ENCODE measurements around the gene MRFAP1L1. TPM values are rescaled to one million over a fixed set of nuclear protein-coding genes. Genes with fewer than 3 reads are reported as not detected.
A peak's percentile ranks its signal among the peaks of the same experiment; 100 is the strongest.

Gene MRFAP1L1
- total RNA-seq, 1 donor from 2014 or later: 43.0 TPM

DNA sequence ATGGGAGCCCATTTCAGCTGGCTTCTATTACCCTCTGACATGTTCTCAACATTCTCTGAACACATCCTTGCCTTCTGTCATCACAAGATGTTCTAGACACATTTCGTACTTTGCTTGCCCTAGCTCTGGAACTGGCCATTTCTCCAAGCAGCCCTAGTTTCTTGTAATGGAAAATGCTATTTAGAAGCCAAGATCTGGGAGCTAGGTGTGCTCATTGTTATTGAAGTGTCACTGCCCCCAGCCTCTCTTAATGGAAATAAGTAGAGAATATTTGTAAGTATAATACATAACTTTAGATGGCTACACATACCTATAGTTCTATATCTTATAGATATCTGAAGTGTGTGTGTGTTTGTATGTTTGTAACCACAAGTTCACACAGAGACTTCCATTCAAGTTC is 6.9 kb downstream of the MRFAP1L1 start:
- peaks cover 25% of the 10 kb centered on the region for H3K36me3 Mint-ChIP-seq (ENCODE audit: low read depth, unreplicated experiment)
- H3K4me3 Mint-ChIP-seq (ENCODE audit: unreplicated experiment): no peak overlapping the region
- no peak for DNase-seq (ENCODE audit: low spot score)
- TF ChIP-seq, protein P1, sequence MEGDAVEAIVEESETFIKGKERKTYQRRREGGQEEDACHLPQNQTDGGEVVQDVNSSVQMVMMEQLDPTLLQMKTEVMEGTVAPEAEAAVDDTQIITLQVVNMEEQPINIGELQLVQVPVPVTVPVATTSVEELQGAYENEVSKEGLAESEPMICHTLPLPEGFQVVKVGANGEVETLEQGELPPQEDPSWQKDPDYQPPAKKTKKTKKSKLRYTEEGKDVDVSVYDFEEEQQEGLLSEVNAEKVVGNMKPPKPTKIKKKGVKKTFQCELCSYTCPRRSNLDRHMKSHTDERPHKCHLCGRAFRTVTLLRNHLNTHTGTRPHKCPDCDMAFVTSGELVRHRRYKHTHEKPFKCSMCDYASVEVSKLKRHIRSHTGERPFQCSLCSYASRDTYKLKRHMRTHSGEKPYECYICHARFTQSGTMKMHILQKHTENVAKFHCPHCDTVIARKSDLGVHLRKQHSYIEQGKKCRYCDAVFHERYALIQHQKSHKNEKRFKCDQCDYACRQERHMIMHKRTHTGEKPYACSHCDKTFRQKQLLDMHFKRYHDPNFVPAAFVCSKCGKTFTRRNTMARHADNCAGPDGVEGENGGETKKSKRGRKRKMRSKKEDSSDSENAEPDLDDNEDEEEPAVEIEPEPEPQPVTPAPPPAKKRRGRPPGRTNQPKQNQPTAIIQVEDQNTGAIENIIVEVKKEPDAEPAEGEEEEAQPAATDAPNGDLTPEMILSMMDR (IDR thresholded peaks at IDR 0.05; ENCODE audit: unreplicated experiment): no peak
- H3K27ac Mint-ChIP-seq (ENCODE audit: unreplicated experiment): peak overlapping the region; percentile 44
- peaks cover 18% of the 10 kb centered on the region for H3K4me1 Mint-ChIP-seq (ENCODE audit: unreplicated experiment)
- peaks cover 5% of the 10 kb centered on the region for H3K9me3 Mint-ChIP-seq (ENCODE audit: unreplicated experiment)
- peaks cover 3% of the 10 kb centered on the region for H3K27me3 Mint-ChIP-seq (ENCODE audit: unreplicated experiment)

DNA sequence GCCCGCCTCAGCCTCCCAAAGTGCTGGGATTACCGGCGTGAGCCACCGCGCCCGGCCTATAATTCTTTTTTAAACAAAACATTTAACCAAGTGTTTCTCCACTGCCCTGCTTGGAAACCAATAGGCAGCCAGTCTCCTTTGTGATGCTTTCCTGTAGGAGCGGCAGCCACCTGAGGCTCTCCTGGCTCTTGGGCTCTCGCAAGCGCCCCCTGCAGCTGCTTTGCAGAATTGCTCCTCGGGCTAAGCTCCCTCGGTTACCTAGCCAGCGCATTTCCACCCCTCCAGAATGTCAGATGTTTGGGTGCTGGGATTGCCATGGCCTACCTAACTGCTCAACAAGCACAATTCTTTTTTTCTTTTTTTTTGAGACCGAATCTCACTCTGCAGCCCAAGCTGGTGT is 8.3 kb downstream of the MRFAP1L1 start:
- Mint-ChIP-seq H3K4me3 (ENCODE audit: unreplicated experiment) (no peak overlapping the region), H3K27me3 (ENCODE audit: unreplicated experiment) (peaks cover 3% of the 10 kb centered on the region), H3K27ac (ENCODE audit: unreplicated experiment) (no peak overlapping the region), H3K9me3 (ENCODE audit: unreplicated experiment) (peaks cover 5% of the 10 kb centered on the region), H3K4me1 (ENCODE audit: unreplicated experiment) (peaks cover 9% of the 10 kb centered on the region), H3K36me3 (ENCODE audit: low read depth, unreplicated experiment) (peaks cover 21% of the 10 kb centered on the region)
- TF ChIP-seq, protein P1 (IDR thresholded peaks at IDR 0.05; ENCODE audit: unreplicated experiment): peak; percentile 53
- peak; percentile 42 for DNase-seq (ENCODE audit: low spot score)

DNA sequence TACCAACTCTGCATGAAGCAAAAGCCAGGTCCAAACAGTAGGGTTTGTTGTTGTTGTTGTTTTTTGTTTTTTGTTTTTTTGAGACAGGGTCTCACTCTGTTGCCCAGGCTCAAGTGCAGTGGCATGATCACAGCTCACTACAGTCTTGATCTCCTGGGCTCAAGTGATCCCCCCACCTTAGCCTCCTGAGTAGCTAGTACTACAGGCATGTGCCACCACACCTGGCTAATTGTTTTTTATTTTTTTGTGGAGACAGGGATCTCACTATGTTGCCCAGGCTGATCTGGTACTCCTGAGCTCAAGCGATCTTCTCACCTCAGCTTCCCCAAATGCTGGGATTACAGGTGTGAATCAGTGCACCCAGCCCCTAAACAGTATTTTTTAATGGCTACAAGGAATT is 9.8 kb downstream of the MRFAP1L1 start:
- Mint-ChIP-seq H3K36me3 (ENCODE audit: low read depth, unreplicated experiment) (peaks cover 21% of the 10 kb centered on the region), H3K27me3 (ENCODE audit: unreplicated experiment) (peaks cover 3% of the 10 kb centered on the region), H3K27ac (ENCODE audit: unreplicated experiment) (peak overlapping the region; percentile 38), H3K9me3 (ENCODE audit: unreplicated experiment) (peaks cover 5% of the 10 kb centered on the region), H3K4me1 (ENCODE audit: unreplicated experiment) (peaks cover 10% of the 10 kb centered on the region), H3K4me3 (ENCODE audit: unreplicated experiment) (peak overlapping the region; percentile 28)
- DNase-seq (ENCODE audit: low spot score): no peak
- TF ChIP-seq, protein P1 (IDR thresholded peaks at IDR 0.05; ENCODE audit: unreplicated experiment): no peak

DNA sequence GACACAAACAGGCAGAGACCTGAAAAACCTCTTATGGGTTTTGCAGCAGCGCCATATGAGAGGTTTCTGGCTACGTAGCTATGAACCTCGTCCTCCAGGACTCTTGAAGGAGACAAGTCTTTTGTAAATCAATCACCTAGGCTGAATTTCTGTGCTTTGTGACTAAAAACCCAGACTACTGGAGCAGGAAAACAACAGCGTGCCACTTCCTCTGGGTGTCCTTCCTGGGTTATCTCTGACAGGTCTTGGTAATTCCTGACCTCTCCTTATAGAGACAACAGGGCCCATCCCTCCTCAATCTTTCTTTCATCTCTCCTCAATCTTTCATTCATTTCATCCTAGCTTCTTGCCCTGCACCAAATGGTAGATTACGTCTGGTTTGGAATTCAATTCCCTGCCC is 10.3 kb downstream of the MRFAP1L1 start:
- peak overlapping the region; percentile 38 for H3K27ac Mint-ChIP-seq (ENCODE audit: unreplicated experiment)
- H3K27me3 Mint-ChIP-seq (ENCODE audit: unreplicated experiment): peaks cover 5% of the 10 kb centered on the region
- H3K4me3 Mint-ChIP-seq (ENCODE audit: unreplicated experiment): peak overlapping the region; percentile 28
- peaks cover 16% of the 10 kb centered on the region for H3K36me3 Mint-ChIP-seq (ENCODE audit: low read depth, unreplicated experiment)
- TF ChIP-seq, protein P1 (IDR thresholded peaks at IDR 0.05; ENCODE audit: unreplicated experiment): no peak
- H3K4me1 Mint-ChIP-seq (ENCODE audit: unreplicated experiment): peaks cover 13% of the 10 kb centered on the region
- H3K9me3 Mint-ChIP-seq (ENCODE audit: unreplicated experiment): peaks cover 5% of the 10 kb centered on the region
- no peak for DNase-seq (ENCODE audit: low spot score)

DNA sequence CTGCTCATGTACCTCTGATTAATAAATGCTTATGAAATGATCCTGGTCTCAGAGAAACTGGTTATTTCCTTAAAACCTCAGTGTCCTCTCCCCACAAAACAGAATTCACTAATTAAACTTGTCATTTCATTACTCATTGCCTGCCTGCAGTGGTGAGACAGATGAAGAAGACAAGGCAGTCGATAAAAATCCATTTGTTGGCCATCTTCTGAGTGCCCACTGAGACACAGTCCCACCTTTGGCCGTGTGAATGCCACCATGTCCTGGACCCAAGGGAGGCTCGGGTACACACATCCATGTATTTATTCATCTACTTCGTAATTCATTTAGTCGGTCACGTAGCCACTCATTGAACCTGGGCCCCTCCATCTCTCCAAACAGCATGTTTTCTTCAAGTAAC is 12.5 kb downstream of the MRFAP1L1 start:
- Mint-ChIP-seq H3K4me1 (ENCODE audit: unreplicated experiment) (peaks cover 21% of the 10 kb centered on the region), H3K27me3 (ENCODE audit: unreplicated experiment) (peaks cover 2% of the 10 kb centered on the region), H3K36me3 (ENCODE audit: low read depth, unreplicated experiment) (no peaks in the 10 kb centered on the region), H3K9me3 (ENCODE audit: unreplicated experiment) (no peaks in the 10 kb centered on the region), H3K27ac (ENCODE audit: unreplicated experiment) (no peak overlapping the region), H3K4me3 (ENCODE audit: unreplicated experiment) (no peak overlapping the region)
- TF ChIP-seq, protein P1 (IDR thresholded peaks at IDR 0.05; ENCODE audit: unreplicated experiment): no peak
- no peak for DNase-seq (ENCODE audit: low spot score)
